H4 (cell line): ENCODE results near the gene FMNL1. TPM values are rescaled to one million over a fixed set of nuclear protein-coding genes. Genes with fewer than 3 reads are reported as not detected.

ENCODE experiments used
- DNase-seq: peaks from one replicate; pipeline ENCODE4 v3.0.0-alpha.2; 2015; ENCODE audit warnings: low spot score
- total RNA-seq: library from RNA; depleted of rRNA; stranded (reverse); fragments of >200 nt; shearing (Covaris generic); gene quantifications from 2 replicates; pipeline ENCODE4 v1.2.3, GENCODE V29; 2014

Gene FMNL1
- total RNA-seq, 1 experiment from 2014 or later, result 4.4 TPM

DNA sequence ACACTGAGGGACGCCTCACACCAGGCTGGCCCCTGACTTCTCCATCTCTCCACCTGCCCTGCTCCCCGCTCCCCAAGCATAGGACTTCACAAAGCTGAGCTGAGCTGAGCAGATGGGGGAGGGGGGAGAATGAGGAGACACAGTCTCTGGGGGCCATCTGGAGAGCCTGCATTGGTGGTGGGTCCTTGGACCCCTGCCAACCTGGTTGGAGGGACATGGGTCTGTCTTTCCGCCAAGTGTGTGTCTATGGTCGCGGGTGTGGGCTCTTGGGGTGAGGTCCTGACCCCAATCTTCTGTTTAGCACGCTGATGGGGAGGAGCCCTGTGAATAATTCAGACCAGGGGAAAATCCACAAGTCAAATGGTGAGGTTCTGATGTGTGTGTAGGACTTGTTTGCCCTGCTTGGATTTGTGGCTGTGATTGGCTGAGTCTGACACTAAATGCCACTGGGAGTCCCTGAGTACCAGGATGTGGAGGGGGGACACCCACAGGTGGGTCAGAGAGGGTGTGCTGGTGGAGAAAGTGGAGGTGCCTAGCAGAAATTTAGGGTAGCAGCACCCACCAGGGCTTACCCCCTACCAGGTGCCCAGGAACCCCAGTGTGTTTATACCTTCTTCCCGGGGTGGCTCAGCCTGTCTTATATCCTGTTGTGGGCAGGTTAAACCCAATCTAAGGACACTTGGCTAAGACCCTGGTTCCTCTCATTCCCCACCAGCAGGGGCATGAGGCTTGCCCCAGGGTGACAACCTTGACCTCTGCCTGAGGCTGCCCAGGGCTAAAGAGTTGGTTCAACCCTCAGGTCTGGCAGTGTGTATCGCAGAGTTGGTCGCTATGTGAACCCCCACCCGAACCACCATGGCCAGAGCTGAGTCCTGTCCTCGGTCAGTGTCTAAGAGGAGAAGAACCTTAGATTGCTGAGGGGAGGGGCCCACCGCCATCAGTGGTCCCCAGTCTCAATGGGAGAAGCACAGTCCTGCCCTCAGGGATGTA, 2.1 kb downstream of the FMNL1 start:
- DNase-seq, result peak; percentile 7

DNA sequence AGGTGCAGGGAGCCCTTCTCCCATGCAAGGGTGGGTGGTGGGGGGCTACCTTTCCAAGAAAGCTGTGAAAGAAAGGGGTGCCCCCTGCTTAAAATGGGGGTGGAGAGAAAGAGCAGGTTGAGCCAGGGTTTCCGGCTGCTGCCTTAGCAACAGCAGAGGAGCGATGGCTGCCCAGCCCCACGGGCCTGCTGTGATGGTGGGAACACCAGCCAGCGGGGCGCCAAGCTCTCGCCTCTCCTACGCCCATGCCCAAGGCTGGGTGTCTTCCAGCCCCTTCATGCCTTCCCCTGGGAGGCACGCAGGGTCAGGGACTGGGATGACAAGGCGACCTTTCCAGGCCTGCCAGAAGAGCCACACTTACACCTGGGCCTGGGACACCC, 3.0 kb downstream of the FMNL1 start:
- no peak for DNase-seq

DNA sequence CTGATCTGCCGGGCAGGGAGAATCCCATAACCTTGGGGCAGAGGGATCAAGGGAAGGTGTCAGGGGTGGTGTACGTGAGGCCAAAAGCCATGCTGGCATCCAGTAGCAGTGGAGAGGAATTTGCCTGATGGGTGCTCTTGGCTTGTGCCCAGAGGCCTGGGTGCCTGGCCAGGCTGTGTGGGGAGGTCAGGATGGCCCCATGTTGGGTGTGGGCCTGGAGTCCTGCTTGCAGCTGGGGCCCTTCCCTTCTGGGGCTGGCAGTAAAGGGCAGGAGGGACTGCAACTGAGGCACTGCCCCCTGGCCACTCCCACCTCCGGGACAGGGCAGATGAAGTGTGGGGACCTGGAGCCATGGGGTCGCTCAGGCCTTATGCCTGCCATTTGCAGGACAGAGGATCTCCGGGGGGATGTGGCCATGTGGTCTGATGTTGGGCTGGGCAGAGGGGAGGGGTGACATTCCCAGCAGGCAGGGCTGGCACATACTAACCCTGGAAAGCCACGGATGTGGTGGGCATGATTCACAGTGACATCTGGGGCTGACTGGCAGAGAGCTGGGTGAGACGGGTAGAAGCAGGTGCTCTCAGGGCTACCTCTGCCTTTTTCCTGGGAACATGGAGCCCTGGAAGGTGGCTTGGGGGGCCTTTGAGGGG, 3.5 kb downstream of the FMNL1 start:
- DNase-seq, result no peak

- DNase-seq, result no peak
Measured at GRCh38 chr17:45225964-45226530, 4.4 kb downstream of the FMNL1 start.

DNA sequence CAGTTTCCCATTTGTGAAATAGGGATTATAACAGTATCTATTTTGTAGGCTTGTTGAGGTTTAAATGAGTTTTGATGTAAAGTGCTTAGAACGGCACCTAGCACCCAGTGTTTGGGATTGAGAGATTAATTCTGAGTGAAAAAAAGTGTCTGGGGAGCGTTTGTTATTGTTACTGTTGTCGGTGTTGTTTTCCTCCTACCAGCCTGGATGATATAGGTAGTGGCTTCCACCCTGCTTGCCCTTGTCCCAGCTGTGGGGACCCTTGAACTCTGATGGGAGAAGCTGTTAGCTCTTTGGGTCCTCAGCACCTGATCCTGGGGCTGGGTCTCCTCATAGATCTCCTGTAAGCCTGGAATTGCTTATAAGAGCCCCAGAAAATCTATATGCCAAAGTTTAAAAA, 4.9 kb downstream of the FMNL1 start:
- DNase-seq, result no peak

DNA sequence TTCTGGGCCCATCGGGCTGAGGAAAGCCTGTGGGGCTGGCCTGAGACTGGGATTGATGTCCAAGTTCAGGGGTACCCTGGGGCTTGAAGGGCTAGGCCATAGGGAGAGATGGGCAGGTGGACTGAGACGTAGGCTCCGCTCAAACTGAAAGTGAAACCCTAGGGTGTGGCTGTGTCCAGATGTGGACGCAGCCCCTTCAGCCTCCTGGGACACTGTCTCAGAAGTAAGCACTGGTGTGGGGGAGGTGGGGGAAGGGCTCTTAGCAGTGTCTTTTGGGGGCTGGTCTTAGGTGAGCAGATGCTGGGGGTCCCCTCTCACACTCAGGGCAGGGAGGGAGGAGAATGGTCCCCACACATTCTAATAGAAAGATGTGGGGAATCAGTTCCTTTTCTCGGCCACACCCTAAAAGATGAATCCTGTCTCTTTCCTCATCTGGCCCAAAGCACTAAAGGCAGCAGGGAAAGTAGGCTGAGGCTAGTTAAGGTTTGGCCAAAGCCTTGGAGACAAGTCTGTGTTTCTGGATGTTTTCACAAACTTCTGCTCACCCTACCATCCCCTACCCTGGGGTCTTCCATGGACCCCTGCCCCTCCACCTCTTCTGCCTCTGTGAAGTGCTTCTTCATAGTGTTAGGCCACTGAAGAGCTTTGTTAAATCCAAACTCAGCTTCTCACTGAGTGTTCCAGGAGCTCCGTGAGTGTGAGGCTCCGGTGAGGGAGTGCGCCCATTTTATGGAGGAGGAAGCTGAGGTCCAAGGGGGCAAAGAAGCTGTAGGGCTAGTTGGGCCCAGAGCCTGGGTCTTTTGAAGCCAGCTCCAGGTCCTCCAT, 5.6 kb downstream of the FMNL1 start:
- peak; percentile 55 for DNase-seq

DNA sequence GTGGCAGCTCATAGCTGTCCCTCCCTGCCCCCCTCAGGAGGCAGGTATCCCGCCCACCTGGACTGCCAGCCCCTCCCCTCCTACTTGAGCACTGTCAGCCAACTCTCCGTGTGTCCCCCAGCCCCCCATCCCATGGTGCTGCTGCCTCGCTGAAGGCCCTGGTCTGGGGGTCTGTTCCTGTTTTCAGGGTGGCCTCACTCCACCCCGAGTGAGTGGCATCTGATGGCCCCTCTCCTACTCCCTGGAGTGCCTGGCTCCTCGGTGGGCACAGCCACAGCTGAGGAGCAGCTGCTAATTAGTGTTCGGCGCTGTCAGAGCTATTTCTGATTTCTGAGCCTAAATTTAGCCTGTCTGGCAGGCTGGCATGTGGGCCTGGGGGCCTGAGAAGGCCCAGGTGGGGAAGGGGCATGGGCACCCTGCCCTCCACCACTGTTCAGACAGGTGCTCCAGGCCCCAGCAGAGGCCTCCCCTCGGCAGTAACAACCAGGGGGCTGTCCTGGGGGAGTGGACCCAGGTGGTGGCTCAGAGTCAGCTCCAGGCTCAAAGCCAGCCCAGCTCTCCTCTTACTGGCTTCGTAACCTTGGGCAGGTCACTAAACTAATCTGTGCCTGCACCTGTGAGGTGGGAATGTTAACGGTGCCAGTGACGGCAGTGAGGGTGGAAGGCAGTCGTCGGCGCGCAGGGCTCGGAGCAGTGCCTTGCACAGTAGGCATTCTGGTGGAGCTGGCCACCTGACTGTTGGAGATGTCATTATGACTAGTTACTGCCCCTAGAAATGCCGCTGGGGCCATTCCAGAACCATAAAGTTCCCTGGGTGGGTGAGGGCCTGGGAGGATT, 6.5 kb downstream of the FMNL1 start:
- no peak for DNase-seq

- peak; percentile 90 for DNase-seq
Measured at GRCh38 chr17:45228763-45229539, 7.3 kb downstream of the FMNL1 start.

DNA sequence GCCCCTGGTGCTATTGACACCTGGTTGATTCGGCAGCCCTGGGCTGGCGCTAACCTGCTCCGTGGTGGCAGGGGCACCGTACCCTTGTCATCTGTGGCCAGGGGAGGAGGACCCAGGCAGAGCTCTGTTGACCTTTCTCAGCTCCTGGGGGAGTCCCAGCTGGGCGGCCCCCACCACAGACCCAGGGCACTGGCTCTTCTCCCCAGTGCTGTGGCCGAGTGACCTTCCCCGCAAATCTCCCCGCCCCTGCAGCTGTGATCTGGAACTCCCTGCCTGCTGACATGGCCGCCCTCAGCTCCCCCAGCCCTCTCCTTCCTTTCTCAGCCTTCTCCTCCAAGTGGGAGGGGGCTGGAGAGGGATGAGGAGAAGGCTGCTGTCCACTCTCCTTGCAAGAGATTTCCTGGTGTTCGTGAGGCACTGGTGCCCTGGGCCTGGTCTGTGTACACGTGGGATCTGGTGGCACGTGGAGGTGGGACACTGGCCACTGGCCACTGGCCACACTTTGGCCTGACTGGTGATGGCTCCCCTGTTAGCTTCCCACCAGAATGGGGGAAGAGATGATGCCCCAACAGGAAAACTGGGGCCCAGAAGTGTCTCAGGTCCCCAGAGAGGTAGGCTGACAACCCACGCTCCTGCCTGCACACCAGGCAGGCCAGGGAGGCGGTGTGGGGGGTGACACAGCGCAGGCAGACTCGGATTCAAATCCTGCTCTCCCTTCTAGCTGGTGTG, 8.2 kb downstream of the FMNL1 start:
- DNase-seq, result no peak

DNA sequence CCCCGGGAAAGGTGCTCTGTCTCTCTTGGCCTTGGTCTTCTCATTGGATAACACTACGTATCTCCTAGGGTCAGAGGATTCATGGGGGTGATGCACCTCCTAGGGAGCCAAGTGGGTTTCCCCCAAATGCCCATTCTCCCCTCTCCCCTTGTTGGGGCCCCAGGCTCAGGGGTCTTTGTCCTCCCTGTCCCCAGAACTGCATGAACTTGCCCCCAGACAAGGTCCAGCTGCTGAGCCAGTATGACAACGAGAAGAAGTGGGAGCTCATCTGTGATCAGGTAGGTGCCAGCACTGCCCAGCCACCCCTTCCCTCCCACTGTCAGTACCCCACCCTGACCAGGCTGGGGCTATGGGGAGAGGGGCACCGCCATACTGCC, 8.7 kb downstream of the FMNL1 start:
- DNase-seq, result no peak

GRCh38 chr17:45230787-45231480, 9.2 kb downstream of the FMNL1 start:
- no peak for DNase-seq

DNA sequence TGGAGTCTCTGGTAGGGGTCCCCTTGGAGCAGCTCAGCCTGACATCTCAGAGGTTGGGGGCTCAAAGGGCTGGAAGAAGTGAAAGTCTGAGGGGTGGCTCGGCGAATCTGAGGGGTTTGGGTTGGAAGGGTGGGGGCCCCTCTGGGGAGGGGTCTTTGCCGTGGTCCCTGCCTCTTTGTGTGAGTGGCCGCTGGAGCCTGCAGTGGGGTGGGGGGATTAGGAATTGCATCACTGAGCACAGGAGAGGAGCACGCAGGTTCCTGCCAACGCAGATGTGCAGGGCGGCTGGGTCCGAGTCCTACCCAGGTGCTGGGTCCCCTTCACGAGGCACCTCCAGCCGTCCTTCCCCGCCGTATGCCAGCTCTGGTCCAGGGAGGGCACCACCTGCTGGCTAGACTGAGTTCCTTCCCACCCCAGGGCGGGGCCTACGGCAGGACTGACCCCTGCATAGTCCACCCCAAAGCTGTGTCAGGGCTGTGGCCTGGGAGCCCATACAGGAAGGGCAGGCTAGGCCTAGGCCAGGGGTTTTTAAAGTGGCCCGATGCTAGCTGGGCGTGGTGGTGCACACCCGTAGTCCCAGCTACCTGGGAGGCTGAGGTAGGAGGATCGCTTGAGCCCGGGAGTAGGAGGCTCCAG, 9.9 kb downstream of the FMNL1 start:
- DNase-seq, result no peak

- no peak for DNase-seq
Measured at GRCh38 chr17:45232514-45233422, 11.1 kb downstream of the FMNL1 start.

DNA sequence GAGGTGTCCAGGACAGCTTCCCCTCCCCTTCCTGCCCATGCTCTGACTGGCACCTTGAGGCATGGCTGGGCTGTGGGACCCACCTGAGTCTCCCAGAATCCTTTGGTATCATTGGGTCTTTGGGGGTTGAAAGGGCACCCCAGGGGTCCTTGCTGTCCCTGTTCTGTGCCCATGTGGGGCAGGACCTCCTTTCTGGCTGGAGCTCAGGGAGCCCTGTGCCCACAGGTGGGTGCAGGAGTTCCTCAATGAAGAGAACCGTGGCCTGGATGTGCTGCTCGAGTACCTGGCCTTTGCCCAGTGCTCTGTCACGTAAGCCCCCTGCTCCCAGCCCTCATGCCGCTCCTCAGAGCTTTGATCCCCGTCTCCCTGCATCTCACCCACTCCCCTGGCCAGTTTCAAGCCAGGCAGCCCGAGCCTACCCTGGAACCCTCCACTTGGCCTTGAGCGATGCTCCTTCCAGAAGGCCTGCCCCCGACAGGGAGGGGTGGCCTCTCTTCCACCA, 11.8 kb downstream of the FMNL1 start:
- DNase-seq, result no peak

DNA sequence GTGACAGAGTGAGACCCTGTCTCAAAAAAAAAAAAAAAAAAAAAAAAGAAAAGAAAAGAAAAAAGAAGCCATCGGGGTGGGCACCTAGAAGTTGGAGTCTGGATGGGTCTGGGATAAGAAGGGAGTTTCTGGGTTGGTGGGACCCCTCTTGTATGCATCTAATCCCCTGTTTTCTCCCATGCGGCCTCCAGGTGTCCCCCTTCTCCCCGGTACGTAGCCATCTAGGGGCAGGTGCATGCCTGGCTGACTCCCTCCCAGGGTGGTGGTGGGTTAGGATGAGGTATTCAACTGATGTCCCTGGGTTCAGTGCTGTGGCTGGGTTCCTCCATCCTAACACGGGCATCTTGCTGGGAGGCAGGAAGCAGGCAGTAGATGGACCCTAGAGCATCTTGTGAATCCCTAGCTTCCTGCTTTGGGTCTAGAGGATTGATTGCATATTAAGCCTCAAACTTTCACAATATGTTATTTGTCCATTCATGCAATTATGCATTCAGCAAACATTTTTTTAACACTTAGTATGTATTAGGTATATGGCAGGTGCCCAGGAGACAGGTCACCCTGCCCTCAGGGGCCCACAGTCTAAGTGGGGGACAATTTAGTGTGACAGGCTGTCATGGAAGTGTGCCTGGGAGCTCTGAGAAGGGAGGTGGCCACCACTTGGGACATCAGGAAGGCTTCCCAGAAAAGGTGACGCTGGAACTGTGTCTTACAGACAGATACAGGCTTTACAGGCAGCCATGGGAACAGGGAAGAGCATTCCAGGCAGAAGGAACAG, 13.1 kb downstream of the FMNL1 start:
- no peak for DNase-seq
